GM12878 (cell line): ENCODE measurements around the gene CDC27. TPM values are rescaled to one million over a fixed set of nuclear protein-coding genes. Genes with fewer than 3 reads are reported as not detected.

Source experiments
- ATAC-seq: fragments of 200-7000 bp; cut with Tn5 transposase; 3 replicates; pipeline ENCODE4 v1.9.1; 2020; ENCODE audit warnings: mild to moderate bottlenecking, moderate library complexity
- BruUV-seq: library from RNA; stranded (reverse); fragments of 400-500 nt; replicated peaks from 2 replicates; lab custom pipeline; 2021; lab: Mats Ljungman, UMichigan
- CTCF ChIA-PET: fragments of 300-600 bp; sonication (Branson Sonifier 250); formaldehyde crosslinking; extraction: SDS; loops from one replicate; lab custom pipeline; 2021; ENCODE audit warnings: inconsistent platforms; lab: Yijun Ruan, JAX
- POLR2A ChIA-PET: fragments of 350-600 bp; formaldehyde crosslinking; extraction: SDS; loops from one replicate; lab custom pipeline; 2021; ENCODE audit warnings: inconsistent platforms; lab: Charles Lee
- RAD21 ChIA-PET: fragments of 300-600 bp; sonication (Branson Sonifier 250); formaldehyde crosslinking; loops from one replicate; lab custom pipeline; 2023; ENCODE audit warnings: antibody characterized with exemption; ENCODE audit not compliant: unreplicated experiment; lab: Charles Lee
- SMC1A ChIA-PET: fragments of 300-600 bp; sonication (Branson Sonifier 250); formaldehyde crosslinking; loops from one replicate; lab custom pipeline; 2023; ENCODE audit not compliant: unreplicated experiment, uncharacterized antibody; lab: Charles Lee
- DNase-seq: peaks from one replicate; pipeline ENCODE4 v3.0.0-alpha.2; 2011; ENCODE audit warnings: low read depth, low spot score
- FAIRE-seq: peaks from 3 replicates; lab custom pipeline; 2011; peaks lifted over from hg19 to GRCh38; lab: Jason Lieb, UNC
- H2AFZ ChIP-seq: 2 replicates; pipeline ENCODE4 v1.6.0; 2011; ENCODE audit warnings: low read depth, low read length, control low read depth; ENCODE audit not compliant: control insufficient read depth
- H3K27ac ChIP-seq: 2 replicates; pipeline ENCODE4 v1.5.1; 2011; ENCODE audit warnings: control low read depth; ENCODE audit not compliant: control insufficient read depth, insufficient read depth
- H3K27me3 ChIP-seq, 2 experiments: replicated peaks in 1 of 2; 2 replicates each; pipeline versions ENCODE4 v1.6.0 to v1.6.1; 2011; ENCODE audit warnings: low read length in 1 of 2; ENCODE audit not compliant: control insufficient read depth in 2 of 2, insufficient read depth in 2 of 2
- H3K36me3 ChIP-seq, 2 experiments: 2 replicates each; pipeline ENCODE4 v1.5.1; 2011; ENCODE audit warnings: low read length in 1 of 2; ENCODE audit not compliant: control insufficient read depth in 2 of 2, insufficient read depth in 2 of 2
- H3K4me1 ChIP-seq: 2 replicates; pipeline ENCODE4 v1.6.1; 2011; ENCODE audit warnings: mild to moderate bottlenecking, low read length, moderate library complexity, mixed read lengths; ENCODE audit not compliant: control insufficient read depth, insufficient read depth
- H3K4me2 ChIP-seq: 2 replicates; pipeline ENCODE4 v1.6.0; 2011; ENCODE audit warnings: control low read depth; ENCODE audit not compliant: control insufficient read depth, insufficient read depth
- H3K4me3 ChIP-seq: fragments of 200-600 bp; sonication (generic); 2 replicates; pipeline ENCODE4 v1.5.1; 2016
- H3K79me2 ChIP-seq: 2 replicates; pipeline ENCODE4 v1.6.0; 2011; ENCODE audit warnings: low read length; ENCODE audit not compliant: control insufficient read depth, insufficient read depth
- H3K9ac ChIP-seq: 2 replicates; pipeline ENCODE4 v1.8.0; 2011; ENCODE audit warnings: low read length, control low read depth, mixed read lengths; ENCODE audit not compliant: control insufficient read depth, insufficient read depth
- H3K9me3 ChIP-seq: replicated peaks from 3 replicates; pipeline ENCODE4 v1.5.1; 2011; ENCODE audit warnings: mild to moderate bottlenecking, low read length; ENCODE audit not compliant: control insufficient read depth, insufficient read depth
- H4K20me1 ChIP-seq: 2 replicates; pipeline ENCODE4 v1.6.0; 2011; ENCODE audit not compliant: control insufficient read depth, insufficient read depth
- BCL11A ChIP-seq: IDR thresholded peaks from 2 replicates; pipeline ENCODE4 v1.6.1; 2011; ENCODE audit warnings: low read depth, low read length
- BMI1 ChIP-seq: fragments of 450-650 bp; IDR thresholded peaks from 2 replicates; pipeline ENCODE4 v1.6.1; 2016; ENCODE audit warnings: mild to moderate bottlenecking, moderate library complexity, borderline replicate concordance
- RFX5 ChIP-seq: IDR thresholded peaks from 2 replicates; pipeline ENCODE4 v1.6.1; 2011; ENCODE audit warnings: low read depth, low read length, improper control_type of control experiment
- SRF ChIP-seq, 2 experiments: IDR thresholded peaks; 2 replicates each; pipeline ENCODE4 v1.6.1; 2011; ENCODE audit warnings: low read depth in 2 of 2, low read length in 2 of 2, mild to moderate bottlenecking in 1 of 2, moderate library complexity in 1 of 2
- ZNF622 ChIP-seq: fragments of 450-650 bp; IDR thresholded peaks from 2 replicates; pipeline ENCODE4 v1.6.1; 2017; ENCODE audit warnings: mild to moderate bottlenecking, inconsistent platforms
- WGBS: methylation state at CpG from one replicate; pipeline ENCODE4 v1.1.6; 2016; ENCODE audit warnings: low lambda C conversion rate; ENCODE audit not compliant: insufficient replicate concordance, insufficient coverage; ENCODE audit errors: missing lambda C conversion rate; 5-methylcytosine and 5-hydroxymethylcytosine counted together
- in situ Hi-C: fragments of 300-500 bp; cut with MboI; formaldehyde crosslinking; loops from 9 replicates; pipeline ENCODE4 v1.14.3; 2018; ENCODE audit warnings: mixed read lengths
- intact Hi-C: fragments of 100-400 bp; cut with micrococcal nuclease; formaldehyde crosslinking; loops from one replicate; pipeline ENCODE4 v1.14.2; 2022; ENCODE audit not compliant: unreplicated experiment
- polyA plus RNA-seq, 11 experiments: library from polyadenylated mRNA; depleted of rRNA in 4 of 11; unstranded in 6 of 11; stranded (reverse) in 5 of 11; fragments of >200 nt; fragmentation: Nextera tagmentation in 4 of 11; fragmentation: Illumina TruSeq in 1 of 11; extraction: Ambion mirVana in 4 of 11; extraction: Trizol in 1 of 11; gene quantifications; 1 replicate in 1 of 11; 2 replicates in 10 of 11; pipeline versions ENCODE4 v1.2.1 to v1.2.3, GENCODE V29; 2011 to 2016; ENCODE audit warnings: inconsistent platforms in 2 of 11, missing spikeins in 2 of 11, low read depth in 1 of 11
- total RNA-seq, 4 experiments: library from RNA; depleted of rRNA in 3 of 4; stranded (reverse); fragments of >200 nt in 3 of 4; fragmentation: Illumina TruSeq in 1 of 4; extraction: Trizol in 1 of 4; gene quantifications; 2 replicates each; pipeline versions ENCODE4 v1.2.1 to v1.2.3, GENCODE V29; 2013 to 2021
- TF ChIP-seq, protein P1 (sequence below): IDR thresholded peaks from 2 replicates; pipeline ENCODE4 v1.6.1; 2011; ENCODE audit warnings: borderline replicate concordance, low read depth, mild to moderate bottlenecking, moderate library complexity, low read length; ENCODE audit not compliant: insufficient read depth, poor library complexity, severe bottlenecking
- TF ChIP-seq, protein P2 (sequence below): fragments of 450-650 bp; formaldehyde crosslinking; IDR thresholded peaks from 2 replicates; pipeline ENCODE4 v1.4.0; 2022; ENCODE audit warnings: mild to moderate bottlenecking, moderate library complexity
- TF ChIP-seq, protein P3 (sequence below): fragments of 150-350 bp; IDR thresholded peaks from 2 replicates; pipeline ENCODE4 v1.6.1; 2014; ENCODE audit warnings: mild to moderate bottlenecking, low read depth, low read length

CDC27 gene
- total and polyA plus RNA-seq, 10 of the 15 experiments (the other 5 are each of a cell fraction or from before 2014, with no cell fraction given) = 23.2 to 138 (median 97.8) TPM

DNA sequence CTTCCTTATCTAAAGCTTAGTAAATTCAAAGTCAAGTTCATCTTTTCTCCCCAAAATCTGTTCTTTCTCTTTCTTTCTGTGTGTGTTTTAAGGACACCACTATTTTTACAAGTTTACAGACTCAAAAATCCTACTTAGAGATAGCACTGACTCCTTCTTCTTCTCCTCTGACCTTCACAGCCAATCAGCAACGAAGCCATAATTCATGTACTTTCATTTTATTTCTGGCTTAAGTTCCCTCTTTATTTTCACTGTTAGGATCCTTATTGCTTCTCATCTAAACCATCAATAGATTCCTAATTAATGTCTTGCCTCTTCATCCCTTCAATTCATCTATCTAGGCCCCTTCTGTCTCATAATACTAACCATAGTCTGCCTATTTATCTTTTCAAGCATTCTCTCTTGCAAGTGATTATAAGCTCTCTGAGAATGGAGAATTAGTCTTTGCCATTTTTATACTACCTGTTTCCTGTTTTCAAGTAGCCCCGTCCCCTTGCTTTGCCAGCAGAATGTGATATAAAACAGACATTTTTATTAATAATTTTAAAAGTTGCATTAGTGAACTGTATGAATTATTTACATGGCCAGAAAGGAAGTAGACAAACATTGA, 27.0 kb downstream of the CDC27 start:
- H4K20me1 ChIP-seq = no peaks in the 10 kb centered on the region
- RAD21 ChIA-PET = interaction anchor here (1.5 kb wide), 1 partner anchor 67 kb away, joined by 3 read pairs; no protein-coding TSS in a partner anchor
- 0% methylated on average over 2 of the region's 2 CpGs for WGBS
- CTCF ChIA-PET = interaction anchor here (1.0 to 1.3 kb wide), 2 partner anchors 10 to 59 kb away, joined by 3 to 5 read pairs; no protein-coding TSS in a partner anchor
- BruUV-seq = TSS peak; percentile 24
- no peak for ATAC-seq
- peaks cover 3% of the 10 kb centered on the region for H3K4me1 ChIP-seq
- 0 out of 2 replicates have a peak overlapping the region, but pooled peaks have one; percentile 13 for H3K27ac ChIP-seq
- POLR2A ChIA-PET = interaction anchor here (0.5 to 0.7 kb wide), 3 partner anchors 47 to 150 kb away, joined by 3 to 4 read pairs (median 4); no protein-coding TSS in a partner anchor
- no peaks in the 10 kb centered on the region; the same call in none of the 2 replicates for H3K79me2 ChIP-seq
- H3K27me3 ChIP-seq = no peaks in the 10 kb centered on the region
- H3K36me3 ChIP-seq = peaks cover 11 to 21% of the 10 kb centered on the region in 2 experiments
- no peak overlapping the region for H3K9ac ChIP-seq
- in situ Hi-C loops = no loop called here
- no peak overlapping the region for H3K4me3 ChIP-seq
- FAIRE-seq = no peak
- H2AFZ ChIP-seq = no peak overlapping the region
- SMC1A ChIA-PET = interaction anchor here (2.9 kb wide), 1 partner anchor 45 kb away, joined by 9 read pairs; no protein-coding TSS in a partner anchor
- TF ChIP-seq SRF (IDR thresholded peaks at IDR 0.05; ENCODE audit: low read depth in 2 of 2, low read length in 2 of 2) = no peak
- no peak for TF ChIP-seq BCL11A
- no peak for TF ChIP-seq ZNF622
- TF ChIP-seq, protein P1, sequence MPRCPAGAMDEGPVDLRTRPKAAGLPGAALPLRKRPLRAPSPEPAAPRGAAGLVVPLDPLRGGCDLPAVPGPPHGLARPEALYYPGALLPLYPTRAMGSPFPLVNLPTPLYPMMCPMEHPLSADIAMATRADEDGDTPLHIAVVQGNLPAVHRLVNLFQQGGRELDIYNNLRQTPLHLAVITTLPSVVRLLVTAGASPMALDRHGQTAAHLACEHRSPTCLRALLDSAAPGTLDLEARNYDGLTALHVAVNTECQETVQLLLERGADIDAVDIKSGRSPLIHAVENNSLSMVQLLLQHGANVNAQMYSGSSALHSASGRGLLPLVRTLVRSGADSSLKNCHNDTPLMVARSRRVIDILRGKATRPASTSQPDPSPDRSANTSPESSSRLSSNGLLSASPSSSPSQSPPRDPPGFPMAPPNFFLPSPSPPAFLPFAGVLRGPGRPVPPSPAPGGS = no peak
- no peak for TF ChIP-seq BMI1
- TF ChIP-seq RFX5 = no peak
- TF ChIP-seq, protein P2, sequence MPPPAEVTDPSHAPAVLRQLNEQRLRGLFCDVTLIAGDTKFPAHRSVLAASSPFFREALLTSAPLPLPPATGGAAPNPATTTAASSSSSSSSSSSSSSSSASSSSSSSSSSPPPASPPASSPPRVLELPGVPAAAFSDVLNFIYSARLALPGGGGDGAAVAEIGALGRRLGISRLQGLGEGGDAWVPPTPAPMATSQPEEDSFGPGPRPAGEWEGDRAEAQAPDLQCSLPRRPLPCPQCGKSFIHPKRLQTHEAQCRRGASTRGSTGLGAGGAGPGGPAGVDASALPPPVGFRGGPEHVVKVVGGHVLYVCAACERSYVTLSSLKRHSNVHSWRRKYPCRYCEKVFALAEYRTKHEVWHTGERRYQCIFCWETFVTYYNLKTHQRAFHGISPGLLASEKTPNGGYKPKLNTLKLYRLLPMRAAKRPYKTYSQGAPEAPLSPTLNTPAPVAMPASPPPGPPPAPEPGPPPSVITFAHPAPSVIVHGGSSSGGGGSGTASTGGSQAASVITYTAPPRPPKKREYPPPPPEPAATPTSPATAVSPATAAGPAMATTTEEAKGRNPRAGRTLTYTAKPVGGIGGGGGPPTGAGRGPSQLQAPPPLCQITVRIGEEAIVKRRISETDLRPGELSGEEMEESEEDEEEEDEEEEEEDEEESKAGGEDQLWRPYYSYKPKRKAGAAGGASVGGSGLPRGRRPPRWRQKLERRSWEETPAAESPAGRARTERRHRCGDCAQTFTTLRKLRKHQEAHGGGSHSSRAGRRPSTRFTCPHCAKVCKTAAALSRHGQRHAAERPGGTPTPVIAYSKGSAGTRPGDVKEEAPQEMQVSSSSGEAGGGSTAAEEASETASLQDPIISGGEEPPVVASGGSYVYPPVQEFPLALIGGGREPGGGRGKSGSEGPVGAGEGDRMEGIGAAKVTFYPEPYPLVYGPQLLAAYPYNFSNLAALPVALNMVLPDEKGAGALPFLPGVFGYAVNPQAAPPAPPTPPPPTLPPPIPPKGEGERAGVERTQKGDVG (CRISPR knock-in tag) = no peak
- TF ChIP-seq, protein P3, sequence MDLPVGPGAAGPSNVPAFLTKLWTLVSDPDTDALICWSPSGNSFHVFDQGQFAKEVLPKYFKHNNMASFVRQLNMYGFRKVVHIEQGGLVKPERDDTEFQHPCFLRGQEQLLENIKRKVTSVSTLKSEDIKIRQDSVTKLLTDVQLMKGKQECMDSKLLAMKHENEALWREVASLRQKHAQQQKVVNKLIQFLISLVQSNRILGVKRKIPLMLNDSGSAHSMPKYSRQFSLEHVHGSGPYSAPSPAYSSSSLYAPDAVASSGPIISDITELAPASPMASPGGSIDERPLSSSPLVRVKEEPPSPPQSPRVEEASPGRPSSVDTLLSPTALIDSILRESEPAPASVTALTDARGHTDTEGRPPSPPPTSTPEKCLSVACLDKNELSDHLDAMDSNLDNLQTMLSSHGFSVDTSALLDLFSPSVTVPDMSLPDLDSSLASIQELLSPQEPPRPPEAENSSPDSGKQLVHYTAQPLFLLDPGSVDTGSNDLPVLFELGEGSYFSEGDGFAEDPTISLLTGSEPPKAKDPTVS = no peak
- no peak for DNase-seq
- peak overlapping the region; percentile 49; the same call in 1 of the 2 replicates for H3K4me2 ChIP-seq
- no peaks in the 10 kb centered on the region for H3K9me3 ChIP-seq
- intact Hi-C loops = no loop called here
